UCSD-AML1 (cell line): ENCODE data around the gene ARID1B.

ENCODE experiments used
- DNase-seq: peaks from one replicate; lab custom pipeline; 2025; ENCODE audit not compliant: unreplicated experiment; lab: John Stamatoyannopoulos, UW

Gene ARID1B

GRCh38 chr6:156876302-156876701 lies 99.1 kb downstream of the ARID1B start:
- no peak for DNase-seq

DNA sequence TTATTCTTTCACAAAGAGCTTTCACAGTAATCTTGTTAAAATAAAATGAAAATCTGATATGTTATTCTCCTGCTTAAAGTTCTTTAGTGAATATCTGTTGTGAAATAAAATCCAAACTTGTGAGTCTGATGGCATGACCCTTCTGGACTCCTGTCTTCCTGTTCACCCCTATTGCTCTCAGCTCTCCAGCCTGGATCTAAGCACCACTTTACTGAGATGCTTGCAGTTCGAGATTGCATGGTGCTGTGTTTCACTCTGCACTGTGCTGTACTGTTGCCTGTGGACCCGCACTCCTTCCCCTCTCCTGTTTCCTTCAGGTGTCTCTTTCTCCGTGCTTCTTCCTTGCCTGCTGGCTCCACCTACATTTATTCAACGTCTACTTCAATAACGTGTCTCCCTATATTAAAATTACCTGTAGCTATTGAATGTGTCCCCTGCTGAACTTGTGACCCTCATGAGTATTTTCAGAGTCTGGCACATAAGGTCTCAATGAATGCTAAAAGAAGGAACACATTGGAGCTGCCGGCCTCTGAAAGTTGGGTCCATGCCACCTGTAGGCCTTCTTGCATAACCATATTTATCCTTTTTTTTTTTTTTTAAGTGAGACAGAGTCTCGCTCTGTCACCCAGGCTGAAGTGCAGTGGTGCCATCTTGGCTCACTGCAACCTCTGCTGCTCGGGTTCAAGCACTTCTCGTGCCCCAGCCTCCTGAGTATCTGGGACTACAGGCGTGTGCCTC lies 100.1 kb downstream of the ARID1B start:
- DNase-seq, result no peak

- DNase-seq, result no peak
These were observed 101.5 kb downstream of the ARID1B start for GRCh38 chr6:156878681-156879080.

DNA sequence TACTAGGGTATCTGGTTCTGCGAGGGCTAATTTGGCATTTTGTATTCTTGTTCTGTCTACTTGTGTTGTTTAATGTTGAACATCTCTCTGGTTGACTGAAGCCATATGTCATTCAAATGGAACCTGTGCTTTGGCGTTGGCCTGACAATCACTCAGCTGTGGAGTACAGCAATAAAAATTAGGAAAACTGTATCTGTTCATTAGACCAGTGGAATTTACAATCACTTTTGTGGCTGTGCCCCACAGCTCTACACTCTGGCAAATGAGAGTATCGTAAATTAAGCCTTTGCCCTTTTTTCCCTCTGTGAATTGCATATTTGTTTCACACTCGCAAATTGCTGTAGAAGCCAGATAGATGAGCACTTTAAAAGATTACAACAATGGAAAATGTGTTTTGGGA lies 102.0 kb downstream of the ARID1B start:
- DNase-seq, result no peak

DNA sequence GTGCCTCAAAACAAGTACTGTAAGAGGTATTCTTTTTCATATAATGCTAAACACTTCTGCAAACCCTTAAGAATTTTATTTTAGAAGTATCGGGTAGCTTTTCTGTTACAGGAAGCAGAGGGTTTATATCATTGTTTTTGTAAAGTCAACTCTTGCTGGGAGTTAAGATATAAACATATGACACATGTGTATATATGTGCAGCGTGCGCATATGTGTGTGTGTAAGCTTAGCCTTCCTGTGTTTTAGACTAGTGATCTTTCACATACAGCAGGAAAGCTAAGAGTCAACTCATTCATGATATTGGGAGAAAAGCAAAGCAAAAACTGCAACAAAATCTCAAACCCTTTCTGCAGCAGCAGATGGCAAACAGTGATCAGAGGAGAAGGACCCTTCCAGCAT lies 102.4 kb downstream of the ARID1B start:
- no peak for DNase-seq

- DNase-seq, result no peak
These were observed 103.7 kb downstream of the ARID1B start for GRCh38 chr6:156880913-156881312.

DNA sequence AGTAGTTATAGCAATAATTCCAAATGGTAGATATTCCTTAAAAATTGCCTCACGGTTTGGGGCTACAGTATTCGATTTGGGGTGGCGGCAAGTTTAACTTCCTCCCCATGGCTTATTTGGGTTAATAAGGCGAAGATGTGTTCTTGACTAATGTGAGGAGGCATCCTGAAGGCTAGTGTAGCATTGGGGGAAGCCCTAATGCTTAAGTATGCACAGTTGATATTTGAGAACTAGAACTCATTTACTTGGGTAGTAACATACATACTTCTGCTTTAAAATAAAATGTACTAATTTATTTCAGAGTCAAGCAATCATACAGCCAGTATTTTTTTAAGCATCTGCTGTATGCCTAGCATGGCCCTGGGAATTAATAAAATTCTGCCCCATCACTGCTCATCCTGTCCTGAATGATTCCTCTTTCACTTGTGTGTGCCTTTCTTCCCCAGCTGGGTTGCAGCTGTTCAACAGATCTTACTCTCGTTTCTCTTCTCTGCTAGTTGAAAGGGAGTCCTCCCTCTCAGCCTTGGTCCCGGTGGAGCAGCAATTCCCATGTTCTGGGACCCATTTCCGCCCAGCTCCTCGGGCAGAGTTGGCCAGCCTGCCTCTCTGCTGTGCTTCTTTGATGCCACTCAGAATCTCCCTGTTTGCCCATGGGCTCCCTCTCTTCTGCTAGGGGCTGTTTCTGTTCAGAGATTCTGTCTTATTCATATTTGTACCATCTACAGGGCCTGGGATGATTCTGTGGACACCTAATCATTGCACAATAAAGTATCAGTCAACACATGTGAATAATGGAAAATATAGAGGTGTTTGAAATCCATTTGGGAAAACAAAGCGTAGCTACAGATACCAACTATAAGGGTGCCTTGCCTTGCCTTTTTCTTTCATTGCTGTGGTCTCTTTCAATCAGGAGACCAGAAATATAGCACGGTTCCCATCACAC lies 104.8 kb downstream of the ARID1B start:
- DNase-seq, result no peak

DNA sequence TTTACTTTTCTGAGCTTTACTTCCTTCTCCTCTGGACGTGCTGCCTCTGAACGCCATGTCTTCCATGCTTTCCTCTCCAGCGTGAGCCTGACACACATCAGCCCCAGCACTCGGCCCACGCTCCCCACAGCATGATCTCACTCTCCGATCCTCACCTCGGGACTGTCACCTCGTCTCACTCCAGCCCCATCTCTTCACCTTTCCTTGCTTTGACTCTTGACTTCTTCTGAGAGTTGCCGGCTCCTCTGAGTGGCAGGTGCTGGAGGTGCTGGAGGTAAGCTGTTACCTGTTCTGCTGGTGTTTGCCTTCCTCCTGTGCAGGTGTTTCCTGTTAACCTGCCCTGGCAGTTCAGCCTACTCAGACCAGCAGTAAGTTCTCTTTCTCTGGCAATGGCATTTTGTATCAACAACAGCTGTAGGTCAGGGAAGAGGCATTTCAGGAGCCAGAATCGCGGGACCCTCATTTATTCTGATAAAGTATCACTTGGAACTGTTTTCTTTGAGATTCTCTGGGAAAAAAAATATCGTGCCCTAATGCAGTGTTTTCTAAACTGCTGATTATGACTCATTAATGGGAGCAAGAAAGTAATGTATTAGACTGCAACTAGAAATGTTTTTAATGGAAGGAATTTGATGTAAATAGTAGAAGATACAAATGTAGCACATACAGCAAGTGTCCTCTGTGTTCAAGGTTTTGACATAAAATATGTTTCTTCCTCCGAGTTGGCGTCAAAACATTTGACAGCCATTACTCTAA lies 106.5 kb downstream of the ARID1B start:
- no peak for DNase-seq

GRCh38 chr6:156884306-156884705 lies 107.1 kb downstream of the ARID1B start:
- DNase-seq, result no peak

DNA sequence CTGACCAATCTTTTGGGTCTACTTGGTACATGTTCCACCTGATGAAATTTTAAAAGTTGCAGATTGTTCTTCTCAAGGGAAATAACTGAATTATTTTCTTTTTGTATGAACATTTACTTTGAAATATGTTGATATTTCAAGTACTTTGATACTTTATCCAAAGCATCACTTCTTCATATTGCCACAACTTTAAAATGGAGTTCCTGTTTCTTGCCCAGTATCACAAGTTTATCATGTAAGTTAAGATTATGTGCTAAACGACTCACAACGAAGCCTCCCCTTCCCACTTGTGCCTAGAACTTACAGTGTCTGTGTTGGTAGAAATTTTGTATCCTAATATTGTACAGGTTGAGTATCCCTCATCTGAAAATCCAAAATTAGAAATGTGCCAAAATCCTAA lies 108.4 kb downstream of the ARID1B start:
- no peak for DNase-seq

DNA sequence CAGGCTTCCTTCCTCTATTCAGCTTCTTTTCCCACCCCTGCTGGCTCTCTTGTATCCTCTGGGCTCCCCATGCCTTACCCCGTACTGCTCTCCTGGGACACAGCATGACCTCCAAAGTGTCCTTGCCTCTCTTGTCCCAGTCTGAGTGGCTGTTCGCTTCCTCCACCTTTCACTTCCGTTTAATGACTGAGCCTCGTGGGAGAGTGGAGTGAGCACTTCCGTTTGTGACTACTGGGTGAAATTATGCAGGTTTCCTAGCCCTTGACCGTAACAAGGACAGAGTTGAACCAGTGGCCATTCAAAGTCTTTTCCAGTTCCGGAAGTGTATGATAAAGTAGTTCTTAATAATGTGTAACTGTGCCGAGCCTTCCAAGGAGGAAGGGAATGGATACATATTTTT lies 109.2 kb downstream of the ARID1B start:
- DNase-seq, result no peak

DNA sequence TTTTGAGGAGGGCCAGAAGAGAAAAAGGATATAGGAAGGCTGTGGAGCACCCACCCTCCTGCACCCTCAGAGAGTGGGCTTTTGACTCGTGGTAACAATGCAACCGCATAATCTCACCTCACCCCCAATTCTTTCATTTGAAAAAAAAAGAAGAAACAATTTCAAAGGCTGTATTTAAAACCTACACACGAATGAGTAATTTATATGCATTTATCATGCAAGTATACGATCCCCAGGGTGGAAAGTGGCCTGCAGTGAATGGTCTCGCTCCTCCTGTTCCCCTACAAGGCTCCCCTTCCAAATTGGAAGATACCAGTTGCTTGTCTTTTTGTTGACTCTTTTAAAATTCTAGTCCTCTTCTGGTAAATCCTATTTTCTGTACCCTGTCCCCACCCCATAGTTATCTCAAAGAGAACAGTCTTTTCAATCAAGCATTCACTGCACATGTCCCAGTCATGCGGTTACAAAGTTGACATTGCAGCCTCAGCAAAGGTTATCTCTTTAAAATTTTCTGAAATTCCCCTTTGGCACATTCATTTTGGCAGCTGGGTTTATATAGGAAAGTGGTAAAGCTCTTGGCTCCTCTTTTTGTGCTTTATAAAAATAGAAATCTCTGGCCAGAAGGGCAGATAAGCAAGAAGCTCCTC lies 110.6 kb downstream of the ARID1B start:
- no peak for DNase-seq

DNA sequence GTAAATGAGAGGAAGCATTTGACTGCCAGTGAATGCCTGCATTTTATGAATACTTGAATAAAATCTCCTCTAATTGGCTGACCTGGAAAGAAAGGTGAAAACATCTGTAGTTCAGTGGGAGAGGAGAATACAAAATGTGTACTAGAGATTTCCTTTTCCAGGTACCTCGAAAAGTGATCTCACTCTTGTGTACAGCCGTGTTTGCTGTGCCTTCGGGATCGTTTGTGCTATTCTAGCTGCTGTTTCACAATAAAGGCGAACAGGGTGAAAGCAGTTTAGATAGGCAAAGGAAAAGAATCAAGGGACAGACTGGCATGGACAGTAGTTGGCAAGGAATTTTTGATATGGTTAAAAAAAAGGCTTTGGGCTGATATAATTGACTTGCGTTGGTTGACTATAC lies 112.3 kb downstream of the ARID1B start:
- no peak for DNase-seq

GRCh38 chr6:156889986-156890385 lies 112.8 kb downstream of the ARID1B start:
- no peak for DNase-seq

GRCh38 chr6:156890627-156891314 lies 113.6 kb downstream of the ARID1B start:
- DNase-seq, result no peak

DNA sequence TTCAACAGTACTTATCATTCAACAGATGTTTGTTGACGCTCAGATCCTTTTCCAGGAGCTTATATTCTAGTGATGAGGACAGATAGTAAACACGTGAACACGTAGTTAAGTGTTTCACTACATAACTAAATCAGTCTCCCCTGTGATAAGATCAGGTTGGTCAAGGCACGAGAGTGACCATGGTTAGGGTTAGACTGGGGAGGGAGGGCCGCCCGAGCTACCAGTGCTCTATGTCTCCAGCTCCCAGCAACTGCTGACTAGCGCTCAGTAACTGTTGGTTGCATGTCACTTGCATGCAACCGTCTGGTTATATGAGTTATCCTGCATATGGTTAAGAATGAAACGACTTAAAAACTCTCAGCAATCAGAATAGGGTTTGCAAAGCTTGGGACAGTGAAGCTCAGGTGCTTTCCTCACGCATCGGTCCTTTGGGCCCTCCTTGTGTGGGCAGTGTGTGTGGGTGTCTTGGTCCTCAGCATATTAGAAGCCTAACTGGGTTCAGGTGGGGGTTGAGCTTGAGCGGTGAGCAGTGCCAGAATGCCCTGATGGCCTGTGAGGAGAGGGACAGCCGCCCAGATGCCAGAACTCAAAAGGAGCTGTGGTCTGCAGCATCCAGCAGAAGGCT lies 120.8 kb downstream of the ARID1B start:
- no peak for DNase-seq

GRCh38 chr6:156899071-156899470 lies 121.9 kb downstream of the ARID1B start:
- DNase-seq, result no peak

DNA sequence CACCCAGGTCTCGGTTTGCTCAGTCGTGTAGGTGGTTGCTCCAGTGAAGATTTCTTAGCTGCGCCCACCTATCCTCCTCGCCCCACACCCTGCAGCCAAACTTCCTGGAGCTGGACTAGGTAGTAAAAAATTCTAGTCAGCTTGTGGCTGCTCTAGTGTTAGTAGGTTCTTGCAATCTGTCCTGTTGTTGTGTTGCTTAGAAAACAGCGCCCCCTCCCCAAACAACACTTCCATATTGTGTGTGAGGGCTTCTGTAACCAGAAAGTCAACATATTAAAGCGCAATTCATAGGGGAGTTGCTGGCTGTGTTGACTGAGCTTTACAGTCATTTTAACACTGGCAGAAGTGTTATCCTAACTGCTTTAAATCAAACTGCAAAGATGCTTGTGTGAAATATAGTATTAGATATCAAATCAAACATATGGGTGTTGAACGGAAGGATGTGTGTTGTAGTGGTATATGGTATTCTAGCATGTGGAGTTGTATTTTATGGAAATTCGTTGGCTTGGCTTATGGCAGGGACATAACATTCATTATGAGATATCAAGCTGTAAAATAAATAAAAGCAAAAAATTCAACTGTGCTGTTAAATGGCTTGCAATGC lies 122.5 kb downstream of the ARID1B start:
- DNase-seq, result no peak

GRCh38 chr6:156900292-156900691 lies 123.1 kb downstream of the ARID1B start:
- no peak for DNase-seq
